OCI-LY1 (cell line): ENCODE measurements around the gene SCAF11.
"Not testable (repeated sequence)": the region's sequence is repeated elsewhere in the genome, so short reads cannot be mapped to it uniquely, and the experiment has no call there.

Experiments
- H2AFZ ChIP-seq: fragments of 200-600 bp; sonication (generic), shearing (Covaris generic); 2 replicates; pipeline ENCODE4 v1.6.0; 2014; ENCODE audit warnings: antibody characterized with exemption, mild to moderate bottlenecking, low read length
- H3F3A ChIP-seq: fragments of 200-600 bp; sonication (generic), shearing (Covaris generic); 2 replicates; pipeline ENCODE4 v1.6.0; 2014; ENCODE audit warnings: mild to moderate bottlenecking, antibody characterized with exemption, low read length, moderate library complexity; ENCODE audit not compliant: insufficient read depth
- H3K27ac ChIP-seq: fragments of 200-600 bp; sonication (generic); 2 replicates; pipeline ENCODE4 v1.5.1; 2014; ENCODE audit warnings: low read length, mixed run types, mild to moderate bottlenecking, low read depth; ENCODE audit not compliant: poor library complexity, severe bottlenecking
- H3K27me3 ChIP-seq: fragments of 200-600 bp; sonication (generic); 2 replicates; pipeline ENCODE4 v1.6.0; 2014; ENCODE audit warnings: antibody characterized with exemption, mild to moderate bottlenecking, low read length, moderate library complexity; ENCODE audit not compliant: insufficient read depth
- H3K36me3 ChIP-seq: fragments of 200-600 bp; sonication (generic); 2 replicates; pipeline ENCODE4 v1.6.1; 2014; ENCODE audit warnings: mild to moderate bottlenecking, antibody characterized with exemption, low read length, moderate library complexity, mixed read lengths; ENCODE audit not compliant: insufficient read depth
- H3K4me1 ChIP-seq: fragments of 200-600 bp; sonication (generic); 2 replicates; pipeline ENCODE4 v1.5.1; 2014; ENCODE audit warnings: mild to moderate bottlenecking, low read length, moderate library complexity; ENCODE audit not compliant: insufficient read depth, severe bottlenecking
- H3K4me2 ChIP-seq: fragments of 200-600 bp; sonication (generic), shearing (Covaris generic); 2 replicates; pipeline ENCODE4 v1.6.1; 2014; ENCODE audit warnings: low read length
- H3K4me3 ChIP-seq: fragments of 200-600 bp; sonication (generic); 2 replicates; pipeline ENCODE4 v1.5.1; 2014; ENCODE audit warnings: low read length, low read depth, mild to moderate bottlenecking, mixed read lengths; ENCODE audit not compliant: poor library complexity, severe bottlenecking
- H3K79me2 ChIP-seq: fragments of 200-600 bp; shearing (Covaris generic); 2 replicates; pipeline ENCODE4 v1.6.1; 2016; ENCODE audit warnings: mixed run types, low read length, mixed read lengths; ENCODE audit not compliant: insufficient read depth
- H3K9ac ChIP-seq: fragments of 200-600 bp; sonication (generic), shearing (Covaris generic); 2 replicates; pipeline ENCODE4 v1.6.1; 2014; ENCODE audit warnings: mild to moderate bottlenecking, low read length, mixed read lengths
- H3K9me2 ChIP-seq: fragments of 200-600 bp; sonication (generic), shearing (Covaris generic); 2 replicates; pipeline ENCODE4 v1.6.1; 2014; ENCODE audit warnings: low read depth, mild to moderate bottlenecking, low read length, mixed read lengths
- H3K9me3 ChIP-seq: fragments of 200-600 bp; shearing (Covaris generic); 2 replicates; pipeline ENCODE4 v1.6.1; 2014; ENCODE audit warnings: low read length, mixed read lengths
- H4K20me1 ChIP-seq: fragments of 200-600 bp; sonication (generic), shearing (Covaris generic); 2 replicates; pipeline ENCODE4 v1.6.0; 2016; ENCODE audit warnings: mild to moderate bottlenecking, low read length; ENCODE audit not compliant: insufficient read depth
- EZH2 ChIP-seq: fragments of 200-600 bp; sonication (generic), shearing (Covaris generic); IDR thresholded peaks from 2 replicates; pipeline ENCODE4 v1.8.0; 2017; ENCODE audit warnings: borderline replicate concordance, mixed run types, mild to moderate bottlenecking, antibody characterized with exemption, low read length, moderate library complexity, mixed read lengths
- TF ChIP-seq, protein P1 (sequence below): fragments of 200-600 bp; sonication (generic), shearing (Covaris generic); IDR thresholded peaks from 2 replicates; pipeline ENCODE4 v1.5.1; 2017; ENCODE audit warnings: mild to moderate bottlenecking, antibody characterized with exemption, low read length, moderate library complexity, mixed read lengths

The SCAF11 gene

DNA sequence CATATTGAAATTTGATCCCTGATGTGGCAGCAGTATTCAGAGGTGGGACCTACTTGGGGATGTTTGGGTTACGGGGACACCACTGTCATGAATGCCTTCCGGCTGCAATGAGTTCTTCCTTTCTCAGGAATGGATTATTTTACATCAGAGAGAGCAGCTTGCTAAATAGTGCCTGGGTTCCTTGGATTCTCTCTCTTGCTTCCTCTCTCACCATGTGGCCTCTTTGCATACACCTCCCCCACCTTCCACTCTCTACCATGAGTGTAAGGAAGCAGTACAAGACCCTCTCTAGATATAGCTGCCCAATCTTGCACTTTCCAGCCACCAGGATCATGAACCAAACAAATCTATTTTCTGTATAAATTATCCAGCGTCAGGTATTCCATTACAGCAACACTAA is 15.4 kb upstream of the SCAF11 start:
- Histone ChIP-seq H3F3A (no peaks in the 10 kb centered on the region), H3K27me3 (no peaks in the 10 kb centered on the region), H3K9ac (no peak overlapping the region), H3K4me2 (no peak overlapping the region), H3K36me3 (no peaks in the 10 kb centered on the region), H4K20me1 (no peaks in the 10 kb centered on the region), H3K27ac (no peak overlapping the region), H3K9me3 (no peaks in the 10 kb centered on the region), H3K9me2 (no peaks in the 10 kb centered on the region), H3K4me3 (no peak overlapping the region), H3K4me1 (no peaks in the 10 kb centered on the region), H2AFZ (no peak overlapping the region), H3K79me2 (no peaks in the 10 kb centered on the region)
- no peak for TF ChIP-seq EZH2
- TF ChIP-seq, protein P1, sequence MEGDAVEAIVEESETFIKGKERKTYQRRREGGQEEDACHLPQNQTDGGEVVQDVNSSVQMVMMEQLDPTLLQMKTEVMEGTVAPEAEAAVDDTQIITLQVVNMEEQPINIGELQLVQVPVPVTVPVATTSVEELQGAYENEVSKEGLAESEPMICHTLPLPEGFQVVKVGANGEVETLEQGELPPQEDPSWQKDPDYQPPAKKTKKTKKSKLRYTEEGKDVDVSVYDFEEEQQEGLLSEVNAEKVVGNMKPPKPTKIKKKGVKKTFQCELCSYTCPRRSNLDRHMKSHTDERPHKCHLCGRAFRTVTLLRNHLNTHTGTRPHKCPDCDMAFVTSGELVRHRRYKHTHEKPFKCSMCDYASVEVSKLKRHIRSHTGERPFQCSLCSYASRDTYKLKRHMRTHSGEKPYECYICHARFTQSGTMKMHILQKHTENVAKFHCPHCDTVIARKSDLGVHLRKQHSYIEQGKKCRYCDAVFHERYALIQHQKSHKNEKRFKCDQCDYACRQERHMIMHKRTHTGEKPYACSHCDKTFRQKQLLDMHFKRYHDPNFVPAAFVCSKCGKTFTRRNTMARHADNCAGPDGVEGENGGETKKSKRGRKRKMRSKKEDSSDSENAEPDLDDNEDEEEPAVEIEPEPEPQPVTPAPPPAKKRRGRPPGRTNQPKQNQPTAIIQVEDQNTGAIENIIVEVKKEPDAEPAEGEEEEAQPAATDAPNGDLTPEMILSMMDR: no peak

DNA sequence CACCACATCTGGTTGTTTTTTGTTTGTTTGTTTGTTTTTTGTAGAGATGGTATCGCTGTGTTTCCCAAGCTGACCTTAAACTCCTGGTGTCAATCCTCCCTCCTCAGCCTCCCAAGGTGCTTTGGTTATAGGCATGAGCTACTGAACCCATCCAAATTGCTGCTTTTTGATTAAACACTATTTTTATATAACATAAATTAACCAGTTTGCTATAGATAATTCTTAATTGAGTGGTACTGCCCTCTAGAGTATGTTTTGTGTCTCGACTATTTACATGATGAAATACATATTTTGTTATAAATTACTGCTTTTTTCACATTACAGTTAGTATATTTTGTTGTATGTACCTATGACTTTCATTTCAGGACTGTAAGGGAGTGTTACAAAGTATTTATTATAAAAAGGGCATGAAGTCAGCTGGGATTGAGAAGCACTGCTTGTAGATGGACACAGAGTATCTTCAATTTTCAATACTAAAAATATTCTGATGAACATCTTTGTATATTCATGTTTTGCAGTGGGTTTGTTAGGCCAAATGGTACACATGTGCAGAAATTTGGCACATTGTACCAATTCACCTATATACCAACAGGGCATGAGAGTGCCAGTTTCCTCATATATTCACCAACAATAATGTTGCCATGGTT is 14.9 kb upstream of the SCAF11 start:
- Histone ChIP-seq H3K79me2 (no peaks in the 10 kb centered on the region), H3K4me3 (no peak overlapping the region), H3K4me2 (no peak overlapping the region), H3K4me1 (no peaks in the 10 kb centered on the region), H2AFZ (no peak overlapping the region), H3K27me3 (no peaks in the 10 kb centered on the region), H3F3A (no peaks in the 10 kb centered on the region), H3K9ac (no peak overlapping the region), H3K27ac (no peak overlapping the region), H3K36me3 (no peaks in the 10 kb centered on the region), H3K9me3 (no peaks in the 10 kb centered on the region), H3K9me2 (no peaks in the 10 kb centered on the region), H4K20me1 (no peaks in the 10 kb centered on the region)
- TF ChIP-seq, protein P1: peak; percentile 41; the same call in 1 of the 2 replicates
- TF ChIP-seq EZH2: no peak

DNA sequence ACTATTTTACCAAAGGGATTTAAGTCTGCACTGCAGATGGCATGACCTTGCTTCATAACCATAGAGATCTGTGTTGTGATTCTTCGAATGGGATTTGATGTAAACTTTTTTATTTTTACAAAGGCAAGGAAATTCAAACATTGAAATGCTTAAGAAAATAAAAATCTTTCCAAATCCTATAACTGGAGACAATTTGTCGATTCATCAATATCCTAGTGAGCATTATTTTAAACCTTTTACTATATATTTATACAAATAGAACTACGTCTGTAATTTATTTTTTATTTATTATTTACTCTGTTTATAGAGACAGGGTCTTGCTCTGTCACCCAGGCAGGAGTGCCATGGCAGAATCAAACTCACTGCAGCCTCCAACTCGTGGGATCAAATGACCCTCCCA is 14.3 kb upstream of the SCAF11 start:
- H3K27me3 ChIP-seq: no peaks in the 10 kb centered on the region; the same call in 1 of the 2 replicates
- no peaks in the 10 kb centered on the region for H3K4me1 ChIP-seq

DNA sequence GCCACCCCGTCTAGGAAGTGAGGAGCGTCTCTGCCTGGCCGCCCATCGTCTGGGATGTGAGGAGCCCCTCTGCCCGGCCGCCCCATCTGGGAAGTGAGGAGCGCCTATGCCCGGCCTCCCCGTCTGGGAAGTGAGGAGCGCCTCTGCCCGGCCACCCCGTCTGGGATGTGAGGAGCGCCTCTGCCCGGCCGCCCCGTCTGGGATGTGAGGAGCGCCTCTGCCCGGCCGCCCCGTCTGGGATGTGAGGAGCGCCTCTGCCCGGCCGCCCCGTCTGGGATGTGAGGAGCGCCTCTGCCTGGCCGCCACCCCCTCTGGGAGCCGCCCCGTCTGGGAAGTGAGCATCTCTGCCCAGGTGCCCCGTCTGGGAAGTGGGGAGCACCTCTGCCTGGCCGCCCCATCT is 9.7 kb upstream of the SCAF11 start:
- not testable (repeated sequence) for H3K79me2 ChIP-seq, H3K9ac ChIP-seq, H3K27ac ChIP-seq, H3K4me2 ChIP-seq, H3K4me3 ChIP-seq, H3K27me3 ChIP-seq, H3K9me3 ChIP-seq, H3K4me1 ChIP-seq, H4K20me1 ChIP-seq, H2AFZ ChIP-seq, H3K9me2 ChIP-seq, H3F3A ChIP-seq, H3K36me3 ChIP-seq

More for the DNA sequence above, 14.3 kb upstream of the SCAF11 start:
- Histone ChIP-seq H4K20me1 (no peaks in the 10 kb centered on the region), H3K9me2 (no peaks in the 10 kb centered on the region), H3K4me2 (no peak overlapping the region), H3F3A (no peaks in the 10 kb centered on the region), H3K36me3 (no peaks in the 10 kb centered on the region), H3K9me3 (no peaks in the 10 kb centered on the region), H2AFZ (no peak overlapping the region), H3K27ac (no peak overlapping the region), H3K4me3 (no peak overlapping the region), H3K9ac (no peak overlapping the region), H3K79me2 (no peaks in the 10 kb centered on the region)
- TF ChIP-seq EZH2: no peak
- TF ChIP-seq, protein P1: no peak
